ENCODE data around the gene ZNF646. TPM values are rescaled to one million over a fixed set of nuclear protein-coding genes. Genes with fewer than 3 reads are reported as not detected.
A peak's percentile ranks its signal among the peaks of the same experiment; 100 is the strongest.

Gene ZNF646
- total and polyA plus RNA-seq, 8 donors: 3.9 to 12.6 (median 7.0) TPM

- ATAC-seq (peak in 2 of 4 donors; percentile 0 to 1), DNase-seq (peak in 3 of 6 donors; percentile 31 to 59 (median 59)), FAIRE-seq (no peak)
- peaks cover 0 to 31% (median 0%) of the 10 kb centered on the region in 3 donors for H3K36me3 ChIP-seq
- WGBS, 2 donors: 32 to 38% methylated on average over 52 to 57 of the region's 57 CpGs
- intact Hi-C loops (cut with DNase I): no loop called here
- peak overlapping the region; percentile 61 to 100 (median 97) for H3K4me3 ChIP-seq
- H3K9me3 ChIP-seq: no peaks in the 10 kb centered on the region
- peak overlapping the region; percentile 86 to 92 (median 91) for H3K27ac ChIP-seq
- TF ChIP-seq, protein P1, sequence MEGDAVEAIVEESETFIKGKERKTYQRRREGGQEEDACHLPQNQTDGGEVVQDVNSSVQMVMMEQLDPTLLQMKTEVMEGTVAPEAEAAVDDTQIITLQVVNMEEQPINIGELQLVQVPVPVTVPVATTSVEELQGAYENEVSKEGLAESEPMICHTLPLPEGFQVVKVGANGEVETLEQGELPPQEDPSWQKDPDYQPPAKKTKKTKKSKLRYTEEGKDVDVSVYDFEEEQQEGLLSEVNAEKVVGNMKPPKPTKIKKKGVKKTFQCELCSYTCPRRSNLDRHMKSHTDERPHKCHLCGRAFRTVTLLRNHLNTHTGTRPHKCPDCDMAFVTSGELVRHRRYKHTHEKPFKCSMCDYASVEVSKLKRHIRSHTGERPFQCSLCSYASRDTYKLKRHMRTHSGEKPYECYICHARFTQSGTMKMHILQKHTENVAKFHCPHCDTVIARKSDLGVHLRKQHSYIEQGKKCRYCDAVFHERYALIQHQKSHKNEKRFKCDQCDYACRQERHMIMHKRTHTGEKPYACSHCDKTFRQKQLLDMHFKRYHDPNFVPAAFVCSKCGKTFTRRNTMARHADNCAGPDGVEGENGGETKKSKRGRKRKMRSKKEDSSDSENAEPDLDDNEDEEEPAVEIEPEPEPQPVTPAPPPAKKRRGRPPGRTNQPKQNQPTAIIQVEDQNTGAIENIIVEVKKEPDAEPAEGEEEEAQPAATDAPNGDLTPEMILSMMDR (IDR thresholded peaks at IDR 0.05): no peak
- no peaks in the 10 kb centered on the region for H3K27me3 ChIP-seq
- peaks cover 13 to 28% (median 22%) of the 10 kb centered on the region in 3 donors for H3K4me1 ChIP-seq
These were observed 34.8 kb downstream of the ZNF646 start for GRCh38 chr16:31108794-31109558.

GRCh38 chr16:31109622-31110021, 35.4 kb downstream of the ZNF646 start:
- DNase-seq (peak in 1 of 6 donors; percentile 30), ATAC-seq (no peak), FAIRE-seq (no peak)
- intact Hi-C loops (cut with DNase I): no loop called here
- no peak overlapping the region for H3K27ac ChIP-seq
- TF ChIP-seq, protein P1 (IDR thresholded peaks at IDR 0.05): no peak
- H3K4me1 ChIP-seq: peaks cover 14 to 34% (median 23%) of the 10 kb centered on the region in 3 donors
- H3K27me3 ChIP-seq: no peaks in the 10 kb centered on the region
- WGBS, 2 donors: 77 to 81% methylated on average over 12 of the region's 12 CpGs
- peak overlapping the region in 2 of 4 donors; percentile 97 to 100 for H3K4me3 ChIP-seq
- peaks cover 0 to 31% (median 0%) of the 10 kb centered on the region in 3 donors for H3K36me3 ChIP-seq
- H3K9me3 ChIP-seq: no peaks in the 10 kb centered on the region

GRCh38 chr16:31110106-31111034, 36.1 kb downstream of the ZNF646 start:
- 85 to 86% methylated on average over 26 of the region's 26 CpGs for WGBS, 2 donors
- Histone ChIP-seq H3K36me3 (peaks cover 0 to 31% (median 0%) of the 10 kb centered on the region in 3 donors), H3K27ac (no peak overlapping the region), H3K27me3 (no peaks in the 10 kb centered on the region), H3K4me1 (peaks cover 14 to 35% (median 23%) of the 10 kb centered on the region in 3 donors), H3K9me3 (no peaks in the 10 kb centered on the region), H3K4me3 (peak overlapping the region in 1 of 4 donors; percentile 97)
- intact Hi-C loops (cut with DNase I): no loop called here
- FAIRE-seq: no peak
- ATAC-seq: no peak
- TF ChIP-seq, protein P1 (IDR thresholded peaks at IDR 0.05): no peak
- peak in 2 of 6 donors; percentile 18 to 53 for DNase-seq

DNA sequence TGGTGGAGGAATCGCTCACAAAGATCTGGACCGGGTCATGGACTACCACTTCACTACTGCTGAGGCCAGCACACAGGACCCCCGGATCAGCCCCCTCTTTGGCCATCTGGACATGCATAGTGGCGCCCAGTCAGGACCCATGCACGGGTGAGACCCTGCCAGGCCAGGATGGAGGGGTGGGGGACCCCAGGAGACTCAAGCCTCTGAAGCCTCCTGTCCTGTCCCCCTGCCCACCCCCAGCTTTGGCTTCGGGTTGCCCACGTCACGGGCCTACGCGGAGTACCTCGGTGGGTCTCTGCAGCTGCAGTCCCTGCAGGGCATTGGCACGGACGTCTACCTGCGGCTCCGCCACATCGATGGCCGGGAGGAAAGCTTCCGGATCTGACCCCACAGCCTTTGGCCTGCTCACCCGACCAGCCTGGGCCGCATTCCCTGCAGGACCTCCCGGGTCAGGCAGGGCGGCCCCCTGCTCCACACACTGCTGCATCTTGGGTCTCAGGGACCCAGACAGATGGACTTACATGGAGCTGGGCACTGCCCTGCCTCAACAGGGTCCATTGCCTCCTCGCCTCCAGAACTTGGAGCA, 37.8 kb downstream of the ZNF646 start:
- 89 to 94% methylated on average over 23 of the region's 23 CpGs for WGBS, 2 donors
- FAIRE-seq (no peak), DNase-seq (peak in 2 of 6 donors; percentile 38 to 55), ATAC-seq (no peak)
- Histone ChIP-seq H3K27ac (no peak overlapping the region), H3K4me1 (peaks cover 10 to 35% (median 23%) of the 10 kb centered on the region in 3 donors), H3K4me3 (no peak overlapping the region), H3K36me3 (peaks cover 0 to 31% (median 0%) of the 10 kb centered on the region in 3 donors), H3K27me3 (no peaks in the 10 kb centered on the region), H3K9me3 (no peaks in the 10 kb centered on the region)
- TF ChIP-seq, protein P1 (IDR thresholded peaks at IDR 0.05): no peak
- intact Hi-C loops (cut with DNase I): no loop called here
